ENCODE results near the gene SORL1.
A peak's percentile ranks its signal among the peaks of the same experiment; 100 is the strongest.

The SORL1 gene

GRCh38 chr11:121630041-121630440 lies 177.9 kb downstream of the SORL1 start:
- TF ChIP-seq CTCF (IDR thresholded peaks at IDR 0.05): no peak
- no peaks in the 10 kb centered on the region for H3K27me3 ChIP-seq
- H3K36me3 ChIP-seq: peaks cover 99% of the 10 kb centered on the region
- H3K4me3 ChIP-seq (ENCODE audit: low read depth in 1 of 2, low read length in 1 of 2): no peak overlapping the region
- H3K9me3 ChIP-seq: peaks cover 7% of the 10 kb centered on the region
- no peak overlapping the region for H3K27ac ChIP-seq
- no peaks in the 10 kb centered on the region for H3K4me1 ChIP-seq (ENCODE audit: control insufficient read depth in 1 of 2, insufficient read depth in 1 of 2, low read depth in 1 of 2, low read length in 1 of 2)

- Histone ChIP-seq H3K27me3 (no peaks in the 10 kb centered on the region), H3K27ac (no peak overlapping the region), H3K4me3 (ENCODE audit: low read depth in 1 of 2, low read length in 1 of 2) (no peak overlapping the region), H3K4me1 (ENCODE audit: control insufficient read depth in 1 of 2, insufficient read depth in 1 of 2, low read depth in 1 of 2, low read length in 1 of 2) (no peaks in the 10 kb centered on the region), H3K9me3 (no peaks in the 10 kb centered on the region), H3K36me3 (peaks cover 87% of the 10 kb centered on the region)
- TF ChIP-seq CTCF (IDR thresholded peaks at IDR 0.05): no peak
These were observed 179.3 kb downstream of the SORL1 start for GRCh38 chr11:121631456-121631855.

GRCh38 chr11:121634273-121634672 lies 182.2 kb downstream of the SORL1 start:
- no peak overlapping the region for H3K4me3 ChIP-seq (ENCODE audit: low read depth in 1 of 2, low read length in 1 of 2)
- peak overlapping the region; percentile 31 for H3K27ac ChIP-seq
- H3K4me1 ChIP-seq (ENCODE audit: control insufficient read depth in 1 of 2, insufficient read depth in 1 of 2, low read depth in 1 of 2, low read length in 1 of 2): no peaks in the 10 kb centered on the region
- H3K27me3 ChIP-seq: no peaks in the 10 kb centered on the region
- no peak for TF ChIP-seq CTCF (IDR thresholded peaks at IDR 0.05)
- peaks cover 58% of the 10 kb centered on the region for H3K36me3 ChIP-seq
- no peaks in the 10 kb centered on the region for H3K9me3 ChIP-seq

GRCh38 chr11:121634889-121635288 lies 182.8 kb downstream of the SORL1 start:
- peaks cover 52% of the 10 kb centered on the region for H3K36me3 ChIP-seq
- no peak overlapping the region for H3K4me3 ChIP-seq (ENCODE audit: low read depth in 1 of 2, low read length in 1 of 2)
- H3K27ac ChIP-seq: peak overlapping the region; percentile 31
- no peaks in the 10 kb centered on the region for H3K9me3 ChIP-seq
- H3K4me1 ChIP-seq (ENCODE audit: control insufficient read depth in 1 of 2, insufficient read depth in 1 of 2, low read depth in 1 of 2, low read length in 1 of 2): no peaks in the 10 kb centered on the region
- TF ChIP-seq CTCF (IDR thresholded peaks at IDR 0.05): no peak
- no peaks in the 10 kb centered on the region for H3K27me3 ChIP-seq

GRCh38 chr11:121636081-121636799 lies 184.1 kb downstream of the SORL1 start:
- TF ChIP-seq CTCF (IDR thresholded peaks at IDR 0.05): no peak
- no peak overlapping the region for H3K4me3 ChIP-seq (ENCODE audit: low read depth in 1 of 2, low read length in 1 of 2)
- no peaks in the 10 kb centered on the region for H3K9me3 ChIP-seq
- peaks cover 40% of the 10 kb centered on the region for H3K36me3 ChIP-seq
- H3K4me1 ChIP-seq (ENCODE audit: control insufficient read depth in 1 of 2, insufficient read depth in 1 of 2, low read depth in 1 of 2, low read length in 1 of 2): no peaks in the 10 kb centered on the region
- H3K27me3 ChIP-seq: no peaks in the 10 kb centered on the region
- H3K27ac ChIP-seq: no peak overlapping the region
